Measurements from ENCODE around the gene POLR2B.
"Not testable (repeated sequence)": the region's sequence is repeated elsewhere in the genome, so short reads cannot be mapped to it uniquely, and the experiment has no call there.

The POLR2B gene

DNA sequence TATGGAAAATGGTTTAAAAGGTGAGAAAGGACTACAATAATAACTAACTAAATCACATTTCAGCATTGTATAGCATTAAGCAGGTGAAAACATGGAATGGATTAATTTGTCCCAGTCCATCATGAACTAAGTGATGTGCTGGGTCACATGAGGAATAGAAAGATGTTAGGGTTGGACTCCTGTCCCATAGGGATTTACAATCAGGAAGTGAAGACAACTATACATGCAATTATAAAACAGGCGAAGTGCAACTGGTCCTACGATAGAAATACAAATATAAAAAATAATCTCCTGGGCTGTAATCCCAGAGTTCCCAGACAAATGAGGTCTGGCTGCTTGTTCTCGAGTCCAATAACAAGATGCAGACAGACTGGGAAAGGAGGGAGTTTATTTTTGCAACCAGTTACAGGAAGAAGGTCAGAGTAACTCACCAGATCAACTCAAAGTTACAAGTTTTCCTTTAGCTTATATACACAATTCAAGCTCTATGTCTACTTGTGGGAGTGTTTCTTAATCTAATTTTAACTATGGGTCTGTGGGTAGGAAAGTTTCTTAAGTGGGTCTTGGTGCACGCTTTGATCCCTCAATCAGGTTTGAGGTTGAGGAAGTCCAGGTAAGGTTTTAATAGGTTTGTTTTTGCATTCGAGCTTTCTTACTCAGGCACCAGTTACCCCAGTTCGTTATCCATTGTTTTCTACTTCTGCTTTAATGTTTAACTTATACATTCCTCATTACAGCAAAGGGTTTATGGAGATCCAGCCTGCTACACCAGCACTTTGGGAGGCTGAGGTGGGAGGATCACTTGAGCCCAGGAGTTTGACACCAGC lies 81.4 kb downstream of the POLR2B start:
- no peak for DNase-seq

DNA sequence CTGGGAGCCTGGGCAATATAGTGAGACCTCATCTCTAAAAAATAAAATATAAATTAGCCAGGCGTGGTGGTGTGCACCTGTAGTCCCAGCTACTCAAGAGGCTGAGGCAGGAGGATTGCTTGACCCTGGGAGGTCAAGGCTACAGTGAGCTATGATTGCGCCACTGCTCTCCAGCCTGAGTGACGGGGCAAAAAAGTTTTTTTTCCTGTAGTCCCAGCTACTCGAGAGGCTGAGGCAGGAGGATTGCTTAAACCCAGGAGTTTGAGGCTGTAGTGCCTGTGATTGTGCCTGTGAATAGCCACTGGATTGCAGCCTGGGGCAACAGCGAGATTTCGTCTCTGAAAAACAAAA lies 82.0 kb downstream of the POLR2B start:
- not testable (repeated sequence) for DNase-seq

DNA sequence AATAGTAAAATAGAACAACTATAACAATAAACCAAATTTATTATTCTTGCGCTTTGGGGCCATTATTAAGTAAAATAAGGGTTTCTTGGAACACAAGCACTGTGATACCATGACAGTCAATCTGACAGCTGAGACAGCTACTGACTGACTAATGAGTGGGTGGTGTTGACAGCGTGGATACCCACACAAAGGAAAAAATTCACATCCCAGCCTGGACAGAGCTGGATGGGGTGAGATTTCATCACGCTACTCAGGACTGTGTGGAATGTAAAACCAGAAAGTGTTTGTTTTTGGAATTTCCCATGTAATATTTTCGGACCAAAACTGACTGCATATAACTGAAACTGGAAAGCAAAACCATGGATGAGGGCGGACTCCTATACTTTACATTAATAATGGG lies 82.7 kb downstream of the POLR2B start:
- no peak for DNase-seq

DNA sequence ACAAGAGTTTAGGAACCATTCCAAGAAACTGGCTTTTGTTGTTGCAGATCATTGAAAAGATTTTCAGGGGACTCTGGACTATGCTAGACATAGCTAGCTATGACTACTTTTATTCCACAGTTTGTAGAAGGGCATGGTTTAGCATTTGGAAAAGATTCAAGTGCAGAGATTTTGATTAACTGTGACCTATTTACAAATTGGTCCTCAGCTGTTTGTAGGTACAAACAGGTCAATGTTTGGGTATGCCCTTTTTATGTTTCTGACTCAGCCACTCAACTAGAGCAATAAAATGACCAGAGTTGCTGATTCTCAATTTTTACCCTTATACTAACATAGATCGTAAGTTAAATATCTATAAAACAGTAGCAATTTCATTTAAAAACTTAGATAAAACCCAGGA lies 84.8 kb downstream of the POLR2B start:
- no peak for DNase-seq

DNA sequence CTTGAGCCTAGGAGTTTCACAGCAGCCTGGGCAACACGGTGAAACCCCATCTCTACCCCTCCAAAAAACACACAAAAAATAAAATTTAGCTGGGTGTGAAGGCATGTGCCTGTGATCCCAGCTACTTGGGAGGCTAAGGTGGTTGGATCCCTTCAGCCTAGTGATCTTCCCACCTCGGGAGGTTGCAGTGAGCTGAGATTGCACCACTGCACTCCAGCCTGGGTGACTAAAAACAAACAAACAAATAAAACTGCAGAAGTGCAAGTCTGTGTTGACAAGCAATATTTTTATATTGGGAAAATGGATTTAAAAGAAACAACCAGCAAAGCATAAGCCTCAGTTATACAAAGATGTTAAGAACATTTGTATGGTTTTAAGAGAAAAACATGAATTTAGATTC lies 85.4 kb downstream of the POLR2B start:
- no peak for DNase-seq

DNA sequence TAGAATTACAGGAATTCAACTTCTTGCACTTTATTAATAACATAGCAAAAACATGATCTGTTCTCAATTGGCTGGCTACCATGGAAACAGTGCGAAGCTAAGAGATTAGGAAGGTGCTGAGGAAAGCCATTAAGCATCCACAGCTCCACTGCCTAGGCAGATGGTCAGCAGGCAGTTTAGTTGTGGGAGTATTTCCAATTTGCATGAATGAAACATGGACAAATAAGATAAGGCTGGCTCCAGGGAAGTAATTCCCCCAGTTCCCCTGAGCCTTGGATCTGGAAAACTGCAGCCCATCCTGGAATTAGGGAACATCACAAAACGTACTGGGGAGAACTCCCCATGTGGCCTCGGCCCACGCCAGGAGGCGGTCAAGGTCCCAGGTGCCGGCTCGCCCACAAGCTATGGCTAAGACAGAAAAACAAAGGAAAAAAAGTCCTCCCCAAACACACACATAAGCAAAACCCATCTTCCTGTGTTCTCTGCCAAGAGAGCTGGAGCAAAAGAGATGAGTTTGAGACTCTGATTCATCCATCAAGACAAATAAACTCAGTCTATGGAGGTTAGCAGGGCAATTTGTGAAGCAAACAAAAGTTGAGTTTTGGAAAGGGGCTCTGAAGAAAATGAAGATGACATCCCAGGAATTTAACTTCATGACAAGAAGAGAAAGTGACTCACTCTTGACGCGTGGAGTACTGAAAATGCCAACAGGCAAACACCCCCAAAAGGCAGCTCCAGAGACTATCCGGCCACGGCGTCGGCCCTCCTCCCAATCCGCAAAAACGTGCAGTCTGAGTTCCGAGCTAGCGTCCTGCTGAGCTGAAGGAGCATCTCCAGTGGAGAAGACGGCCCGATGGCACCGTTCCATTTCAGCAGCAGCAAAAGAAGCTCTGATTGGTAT lies 86.4 kb downstream of the POLR2B start:
- no peak for DNase-seq

DNA sequence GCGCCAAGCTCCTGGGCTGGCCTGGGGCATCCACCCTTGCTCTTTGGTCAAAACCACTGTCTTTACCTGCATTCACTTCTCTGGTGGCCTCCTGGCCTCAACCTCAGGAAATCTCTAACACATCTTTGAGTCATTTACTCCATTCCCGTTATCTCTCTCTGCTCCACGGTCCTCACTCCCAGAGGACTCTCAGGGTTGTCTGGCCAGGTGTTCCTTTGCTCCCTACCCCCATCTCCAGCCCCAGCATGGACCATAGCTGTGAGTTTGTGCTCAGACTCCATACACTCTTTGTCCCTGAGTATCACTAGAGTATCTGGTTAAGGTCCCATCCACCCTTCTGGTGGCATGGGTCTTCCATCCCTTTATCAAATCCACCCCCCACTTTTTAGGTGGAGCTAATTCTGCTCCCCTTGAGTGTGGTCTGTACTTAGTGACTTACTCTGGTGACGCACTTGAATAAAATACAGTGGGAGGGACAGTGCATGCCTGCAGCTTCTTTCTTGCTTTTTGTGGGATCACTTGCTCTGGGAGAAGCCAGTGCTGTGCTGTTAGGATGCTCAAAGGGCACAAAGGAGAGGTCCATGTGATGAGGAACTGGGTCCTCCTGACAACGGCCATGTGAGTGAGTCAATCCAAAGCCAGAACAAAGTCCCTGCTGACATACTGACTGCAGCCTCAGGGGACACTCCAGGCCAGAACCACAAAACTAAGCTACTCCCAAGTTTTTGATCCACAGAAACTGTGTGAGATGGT lies 87.2 kb downstream of the POLR2B start:
- no peak for DNase-seq

DNA sequence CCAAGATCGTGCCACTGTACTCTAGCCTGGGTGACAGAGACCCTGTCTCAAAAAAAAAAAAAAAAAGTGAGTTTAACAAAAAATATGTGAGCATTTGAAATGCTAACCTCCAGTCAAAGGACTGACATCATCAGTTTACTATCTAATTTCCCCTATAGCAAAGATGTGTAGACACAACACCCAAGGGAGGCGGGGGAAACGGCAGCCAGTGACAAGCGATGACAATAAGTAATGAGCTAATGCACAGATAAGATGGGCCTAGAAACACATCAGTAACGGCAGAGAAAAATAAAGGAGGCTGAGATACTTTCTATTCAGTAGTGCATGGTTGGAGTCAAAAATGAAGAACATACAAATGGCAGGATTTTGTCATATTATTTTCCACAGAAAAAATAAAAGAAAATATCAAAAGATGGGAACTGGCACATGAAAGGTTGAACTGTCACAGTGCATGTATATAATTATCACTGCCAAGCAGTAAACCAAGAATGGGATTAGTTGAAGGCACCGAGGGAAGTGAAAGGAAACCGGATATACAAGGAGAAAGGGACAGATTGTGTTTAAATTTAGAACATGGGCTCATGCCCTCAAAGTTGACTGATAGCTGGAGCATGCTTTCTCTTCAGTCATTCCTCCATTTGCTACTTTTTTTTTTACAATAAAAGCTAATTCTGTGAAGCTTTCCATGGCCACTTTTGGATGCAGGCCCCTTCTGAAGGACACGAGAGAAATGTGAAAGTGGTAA lies 89.7 kb downstream of the POLR2B start:
- no peak for DNase-seq

DNA sequence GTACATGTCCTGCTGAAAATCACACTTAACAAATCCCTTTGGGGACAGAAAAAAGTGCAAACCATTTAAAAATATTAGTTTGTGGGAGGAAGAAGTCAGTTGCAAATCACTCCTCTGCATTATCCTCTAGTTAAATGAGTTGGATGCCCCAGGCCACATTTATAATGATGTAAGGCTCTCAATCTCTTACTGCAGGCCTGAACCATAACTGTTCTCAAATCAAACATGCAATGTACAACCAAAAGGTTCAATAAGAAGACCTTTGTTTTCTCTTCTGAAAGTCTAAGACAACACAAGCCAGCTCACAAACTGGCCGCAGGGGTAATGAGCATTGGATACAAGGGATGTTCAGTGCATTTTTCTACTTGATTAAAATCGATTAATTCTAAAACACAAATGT lies 91.8 kb downstream of the POLR2B start:
- DNase-seq, result no peak

DNA sequence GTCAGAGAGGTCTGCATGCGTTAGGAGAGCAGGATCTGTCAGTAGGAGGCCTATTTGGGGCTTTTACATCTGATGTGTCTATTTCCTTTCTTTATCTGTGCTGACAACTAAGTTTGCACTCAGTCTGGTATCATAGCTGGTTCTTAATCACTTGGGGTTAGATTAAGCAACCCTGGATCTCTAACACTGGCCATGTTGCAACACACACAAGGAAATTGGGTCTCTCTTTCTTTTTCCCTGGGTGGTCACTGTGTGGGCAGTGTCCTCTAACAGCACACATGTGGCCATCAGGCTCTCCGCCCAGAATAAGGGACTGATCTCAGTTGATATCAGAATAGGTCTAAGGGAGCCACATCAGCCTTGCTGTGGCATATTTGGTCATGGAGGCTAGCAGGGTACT lies 92.6 kb downstream of the POLR2B start:
- DNase-seq, result no peak

DNA sequence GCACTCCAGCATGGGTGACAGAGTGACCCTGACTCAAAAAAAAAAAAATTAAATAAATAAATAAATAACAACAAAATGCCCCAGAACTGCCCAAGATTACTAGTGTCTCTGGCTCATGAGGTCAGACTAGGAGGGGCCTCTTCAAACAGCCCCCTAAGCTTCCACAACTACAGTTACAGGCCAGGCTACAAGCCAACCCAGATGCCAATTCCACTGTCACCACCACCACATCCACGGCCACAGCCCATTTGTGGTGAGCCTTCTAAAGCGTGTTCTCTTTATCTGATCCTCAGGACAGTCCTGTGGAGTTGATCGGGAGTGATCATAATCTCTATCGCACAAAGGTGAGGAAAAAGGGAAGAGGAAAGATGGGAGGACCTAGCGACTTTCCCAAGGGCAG lies 94.9 kb downstream of the POLR2B start:
- no peak for DNase-seq

DNA sequence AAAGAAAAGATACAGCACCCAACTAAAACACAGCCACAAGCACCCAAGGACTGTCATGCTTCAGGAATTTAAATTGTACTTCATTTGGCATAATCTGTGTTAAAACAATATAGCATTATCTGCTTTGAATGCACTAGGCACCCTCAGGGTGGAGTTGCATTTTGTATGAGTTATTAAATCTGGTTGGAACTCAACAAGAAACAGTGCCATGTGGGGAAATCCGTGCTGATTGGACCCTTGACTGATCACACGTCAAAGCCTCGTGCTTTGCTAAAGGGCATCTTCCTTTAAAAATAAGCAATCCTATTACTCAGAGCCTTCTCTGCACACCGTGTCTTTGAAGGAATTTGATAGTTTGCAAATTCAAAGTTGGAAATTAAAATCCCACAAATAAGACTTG lies 96.0 kb downstream of the POLR2B start:
- no peak for DNase-seq

DNA sequence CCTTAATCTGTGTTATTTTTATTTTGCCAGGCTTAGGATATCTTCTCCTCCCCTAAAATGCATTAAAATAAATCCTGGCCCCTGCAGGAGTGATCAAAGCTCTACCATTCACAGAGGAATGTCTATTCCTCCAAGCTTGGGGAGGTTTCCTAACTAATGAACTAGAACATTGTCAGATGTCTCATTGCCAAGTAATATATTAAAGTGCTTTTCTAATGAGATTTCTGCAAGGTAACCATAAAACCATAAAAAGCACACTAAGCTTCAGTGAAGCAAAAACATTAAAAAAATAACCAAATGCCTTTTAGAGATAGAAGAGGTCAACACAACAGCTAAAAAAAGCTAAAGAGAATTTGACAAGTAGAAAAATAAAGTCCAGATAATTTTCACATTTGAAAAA lies 96.7 kb downstream of the POLR2B start:
- DNase-seq, result no peak

DNA sequence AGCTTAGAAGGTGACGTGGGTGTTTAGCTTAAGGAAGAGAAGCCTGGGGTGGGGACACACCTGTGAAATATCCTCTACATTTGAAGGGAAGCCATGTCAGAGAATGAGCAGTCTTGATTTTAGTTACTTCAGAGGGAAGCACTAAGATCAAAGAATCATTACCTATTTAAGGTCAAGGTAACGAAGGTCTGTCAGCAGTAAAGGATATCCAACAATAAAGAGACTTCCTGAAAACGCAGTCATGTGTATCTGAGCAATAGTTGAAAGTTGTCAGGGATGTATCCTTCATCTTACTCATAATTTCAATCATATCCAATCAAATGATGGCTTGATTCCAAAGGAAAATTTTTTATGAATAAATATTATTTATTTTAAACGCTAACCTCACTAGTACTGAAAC lies 98.0 kb downstream of the POLR2B start:
- DNase-seq, result no peak

DNA sequence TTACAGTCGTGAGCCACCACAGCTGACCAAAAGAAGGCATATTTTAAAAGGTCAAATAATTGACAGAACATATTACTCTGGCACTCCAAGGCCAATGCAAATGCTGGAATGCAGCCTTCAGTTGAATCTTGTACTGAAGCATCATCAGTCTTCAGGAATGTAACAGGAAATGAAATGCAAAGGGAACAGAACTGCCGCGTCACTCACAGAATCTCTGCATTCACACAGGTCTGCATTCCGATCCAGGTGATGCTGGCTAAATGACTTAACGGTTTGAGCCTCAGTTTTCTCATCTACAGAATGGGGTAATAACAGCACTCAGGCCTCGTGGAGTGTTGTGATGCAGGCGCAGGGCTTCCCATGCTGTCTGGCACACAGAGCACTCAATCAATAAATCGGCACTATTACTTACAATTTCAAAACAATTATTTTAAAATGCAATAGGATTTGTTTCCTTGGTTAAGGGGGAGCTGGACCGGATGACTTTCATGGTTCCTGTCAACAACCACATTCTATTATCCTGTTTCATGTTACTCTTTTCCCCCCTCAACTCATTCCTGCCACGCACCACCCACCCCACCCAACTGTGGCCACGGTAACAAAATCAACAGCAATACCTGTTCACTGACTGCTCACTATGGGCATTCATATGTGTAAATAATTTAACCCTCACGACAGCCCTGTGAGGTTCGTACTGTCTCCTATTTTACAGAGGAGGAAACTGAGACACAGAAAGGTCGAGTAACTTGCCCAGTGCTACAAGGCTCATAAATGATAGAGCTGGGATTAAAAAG lies 99.1 kb downstream of the POLR2B start:
- DNase-seq, result no peak

DNA sequence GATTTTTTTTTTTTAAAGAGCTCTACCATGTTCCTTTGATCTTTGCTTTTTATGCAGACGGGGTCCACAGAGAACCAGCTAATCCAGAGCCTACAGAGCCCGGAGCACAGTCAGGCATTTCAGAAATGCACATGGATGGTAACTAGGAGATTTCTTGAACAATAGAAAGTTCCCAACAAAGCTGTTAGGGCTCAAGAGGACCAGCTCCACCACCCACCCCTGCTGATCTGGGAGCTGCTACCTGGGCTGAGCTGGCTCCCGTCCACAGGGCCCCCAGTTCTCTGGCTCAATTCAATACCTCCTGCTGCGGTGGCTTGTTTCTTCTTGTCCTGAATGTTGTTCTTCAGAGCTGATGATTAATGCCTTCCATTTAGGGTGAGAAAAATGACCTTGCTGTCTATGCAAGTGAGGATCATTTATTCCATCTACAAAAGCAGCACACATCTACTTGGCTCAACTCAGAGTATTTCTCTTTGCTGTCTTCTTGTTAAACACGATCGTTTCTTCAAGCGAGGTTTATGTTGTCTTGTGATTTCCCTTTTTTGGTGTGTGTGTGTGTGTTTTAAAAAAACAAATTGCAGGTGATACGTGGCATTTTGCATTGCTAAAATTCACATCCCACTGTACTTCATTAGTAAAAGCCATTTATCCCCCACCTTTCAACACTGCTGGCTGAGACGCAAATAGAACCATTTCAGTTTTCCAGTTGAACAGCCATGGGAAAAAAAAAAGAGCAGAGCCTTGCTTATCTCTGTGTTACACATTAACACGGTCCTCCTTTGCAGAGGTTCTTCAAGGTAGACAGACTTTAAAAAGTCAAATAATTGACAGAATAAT lies 100.2 kb downstream of the POLR2B start:
- no peak for DNase-seq
